Peyer's patch (tissue), 4 donors: ENCODE results near the gene PGA4. TPM values are rescaled to one million over a fixed set of nuclear protein-coding genes. Genes with fewer than 3 reads are reported as not detected.
A peak's percentile ranks its signal among the peaks of the same experiment; 100 is the strongest.
"Not testable (repeated sequence)": the region's sequence is repeated elsewhere in the genome, so short reads cannot be mapped to it uniquely, and the experiment has no call there.

Source experiments
- DNase-seq, 3 donors: peaks; one replicate each; pipeline ENCODE4 v3.0.0-alpha.2; 2017 to 2019
- H3K27ac ChIP-seq, 4 donors: fragments of 200-600 bp; sonication (generic); one replicate each; pipeline ENCODE4 v1.5.1; 2016 to 2019
- H3K27me3 ChIP-seq, 2 donors: fragments of 200-600 bp; sonication (generic); one replicate each; pipeline ENCODE4 v1.5.1; 2019
- H3K36me3 ChIP-seq, 3 donors: fragments of 200-600 bp; sonication (generic); one replicate each; pipeline ENCODE4 v1.5.1; 2016 to 2019
- H3K4me1 ChIP-seq, 4 donors: fragments of 200-600 bp; sonication (generic); one replicate each; pipeline ENCODE4 v1.5.1; 2016 to 2019
- H3K4me3 ChIP-seq, 4 donors: fragments of 200-600 bp; sonication (generic); 1 replicate in 3 of 4; 2 replicates in 1 of 4; pipeline ENCODE4 v1.5.1; 2016 to 2019; ENCODE audit warnings: mild to moderate bottlenecking in 1 of 4
- H3K9me3 ChIP-seq, 4 donors: fragments of 200-600 bp; sonication (generic); one replicate each; pipeline ENCODE4 v1.5.1; 2016 to 2019; ENCODE audit warnings: mild to moderate bottlenecking in 1 of 4
- CTCF ChIP-seq, 6 experiments: fragments of 450-650 bp in 4 of 6; fragments of 200-600 bp in 2 of 6; sonication (generic) in 1 of 6; IDR thresholded peaks; one replicate each; pipeline ENCODE4 v1.5.1; 2017 to 2019; ENCODE audit warnings: antibody characterized with exemption in 6 of 6, mild to moderate bottlenecking in 3 of 6, moderate library complexity in 1 of 6
- POLR2A ChIP-seq, 2 donors: fragments of 450-650 bp; IDR thresholded peaks; one replicate each; pipeline ENCODE4 v1.5.1; 2017; ENCODE audit warnings: antibody characterized with exemption in 2 of 2, mild to moderate bottlenecking in 2 of 2, moderate library complexity in 2 of 2
- total RNA-seq, 4 donors: library from RNA; depleted of rRNA; stranded (reverse); fragments of >200 nt; gene quantifications; one replicate each; pipeline ENCODE4 v1.1.0, GENCODE V29; 2016

The PGA4 gene
- not detected for total RNA-seq

- not testable (repeated sequence) for H3K4me3 ChIP-seq
These were observed at the start of gene PGA4 for GRCh38 chr11:61222047-61222446. TSS of gene PGA4 (plus strand) at chr11:61222347. CDS start at chr11:61222401, 54 bp downstream.

GRCh38 chr11:61172356-61172755, 49.8 kb upstream of the PGA4 start:
- Histone ChIP-seq H3K36me3 (no peaks in the 10 kb centered on the region), H3K27ac (no peak overlapping the region), H3K9me3 (no peaks in the 10 kb centered on the region), H3K4me3 (no peak overlapping the region), H3K4me1 (no peaks in the 10 kb centered on the region), H3K27me3 (no peaks in the 10 kb centered on the region)
- DNase-seq, result no peak
- TF ChIP-seq POLR2A (IDR thresholded peaks at IDR 0.05) (no peak), CTCF (IDR thresholded peaks at IDR 0.05) (no peak)

More at GRCh38 chr11:61222047-61222446, at the start of gene PGA4:
- not testable (repeated sequence) for DNase-seq, H3K27me3 ChIP-seq, H3K36me3 ChIP-seq, H3K9me3 ChIP-seq, H3K27ac ChIP-seq, H3K4me1 ChIP-seq

- Histone ChIP-seq H3K36me3 (no peaks in the 10 kb centered on the region), H3K9me3 (no peaks in the 10 kb centered on the region), H3K27ac (no peak overlapping the region), H3K27me3 (no peaks in the 10 kb centered on the region), H3K4me1 (no peaks in the 10 kb centered on the region), H3K4me3 (no peak overlapping the region)
- TF ChIP-seq POLR2A (IDR thresholded peaks at IDR 0.05) (no peak), CTCF (IDR thresholded peaks at IDR 0.05) (no peak)
- DNase-seq, result no peak
These were observed 49.3 kb upstream of the PGA4 start for GRCh38 chr11:61172888-61173287.

GRCh38 chr11:61173456-61173855, 48.7 kb upstream of the PGA4 start:
- Histone ChIP-seq H3K9me3 (no peaks in the 10 kb centered on the region), H3K36me3 (no peaks in the 10 kb centered on the region), H3K27me3 (no peaks in the 10 kb centered on the region), H3K27ac (no peak overlapping the region), H3K4me3 (no peak overlapping the region), H3K4me1 (no peaks in the 10 kb centered on the region)
- TF ChIP-seq POLR2A (IDR thresholded peaks at IDR 0.05) (no peak), CTCF (IDR thresholded peaks at IDR 0.05) (peak in 3 of 6 experiments; percentile 52 to 70 (median 57))
- DNase-seq, result no peak

- no peaks in the 10 kb centered on the region for H3K36me3 ChIP-seq
- H3K4me1 ChIP-seq, result no peaks in the 10 kb centered on the region
- H3K9me3 ChIP-seq, result no peaks in the 10 kb centered on the region
- no peak for TF ChIP-seq POLR2A (IDR thresholded peaks at IDR 0.05)
- TF ChIP-seq CTCF (IDR thresholded peaks at IDR 0.05), result no peak
- no peak for DNase-seq
- H3K4me3 ChIP-seq, result no peak overlapping the region
- H3K27me3 ChIP-seq, result no peaks in the 10 kb centered on the region
- no peak overlapping the region for H3K27ac ChIP-seq
These were observed 47.9 kb upstream of the PGA4 start for GRCh38 chr11:61174273-61174672.

- TF ChIP-seq POLR2A (IDR thresholded peaks at IDR 0.05) (no peak), CTCF (IDR thresholded peaks at IDR 0.05) (no peak)
- Histone ChIP-seq H3K27me3 (no peaks in the 10 kb centered on the region), H3K36me3 (no peaks in the 10 kb centered on the region), H3K4me1 (no peaks in the 10 kb centered on the region), H3K27ac (no peak overlapping the region), H3K4me3 (no peak overlapping the region), H3K9me3 (no peaks in the 10 kb centered on the region)
- no peak for DNase-seq
These were observed 47.2 kb upstream of the PGA4 start for GRCh38 chr11:61174949-61175348.
